ENCODE data around the gene PACSIN1. TPM values are rescaled to one million over a fixed set of nuclear protein-coding genes. Genes with fewer than 3 reads are reported as not detected.

The PACSIN1 gene
- total and polyA plus RNA-seq, 8 donors = under 0.01 to 2.2 (median 0.49) TPM; not detected in 2

DNA sequence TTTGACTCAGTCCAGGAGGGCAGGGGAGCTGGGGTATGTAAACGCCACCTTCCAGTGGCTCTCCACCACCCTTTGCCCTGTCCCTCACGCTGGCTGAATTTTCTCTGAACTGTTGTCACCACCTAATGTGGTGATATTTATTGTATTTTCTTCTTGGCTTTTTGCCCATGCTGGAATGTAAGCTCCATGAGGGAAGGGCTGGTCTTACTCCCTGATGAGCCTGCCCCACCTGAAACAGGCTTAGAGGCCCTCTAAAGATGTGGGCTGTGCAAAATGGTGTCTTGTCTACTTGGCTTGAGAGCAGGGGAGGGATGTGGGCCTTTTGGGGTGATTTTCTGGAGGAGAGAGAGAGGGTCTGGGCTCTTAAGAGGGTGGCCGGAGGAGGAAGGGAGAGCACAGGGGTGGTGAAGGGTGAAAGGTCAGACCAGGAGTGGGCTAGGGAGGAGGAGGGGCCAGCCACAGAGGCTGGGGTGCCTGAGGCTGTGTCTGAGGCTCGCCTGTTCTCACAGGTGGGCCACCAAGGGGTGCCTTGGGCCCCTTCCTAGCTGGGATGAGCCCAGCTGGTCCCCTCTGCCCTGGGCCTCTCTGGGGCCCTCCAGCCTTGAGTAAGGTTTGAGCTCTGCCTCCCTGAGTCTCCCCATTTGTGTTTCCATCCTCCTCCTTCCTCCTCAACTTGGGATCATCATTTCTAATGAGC lies 52.9 kb downstream of the PACSIN1 start:
- no peak overlapping the region for H3K27ac ChIP-seq
- no peak for TF ChIP-seq EP300 (IDR thresholded peaks at IDR 0.05)
- peaks cover 0 to 41% (median 14%) of the 10 kb centered on the region in 3 donors for H3K27me3 ChIP-seq
- H3K36me3 ChIP-seq = no peaks in the 10 kb centered on the region
- 86 to 94% (median 90%) methylated on average over 4 of the region's 4 CpGs for WGBS, 5 donors
- no peak overlapping the region for H3K4me3 ChIP-seq
- H3K4me1 ChIP-seq = peaks cover 0 to 8% (median 3%) of the 10 kb centered on the region in 4 donors
- DNase-seq = peak in 1 of 2 donors; percentile 1
- intact Hi-C loops (cut with DNase I; ENCODE audit: low total_unique reads) = no loop called here
- H3K9me3 ChIP-seq = no peaks in the 10 kb centered on the region

DNA sequence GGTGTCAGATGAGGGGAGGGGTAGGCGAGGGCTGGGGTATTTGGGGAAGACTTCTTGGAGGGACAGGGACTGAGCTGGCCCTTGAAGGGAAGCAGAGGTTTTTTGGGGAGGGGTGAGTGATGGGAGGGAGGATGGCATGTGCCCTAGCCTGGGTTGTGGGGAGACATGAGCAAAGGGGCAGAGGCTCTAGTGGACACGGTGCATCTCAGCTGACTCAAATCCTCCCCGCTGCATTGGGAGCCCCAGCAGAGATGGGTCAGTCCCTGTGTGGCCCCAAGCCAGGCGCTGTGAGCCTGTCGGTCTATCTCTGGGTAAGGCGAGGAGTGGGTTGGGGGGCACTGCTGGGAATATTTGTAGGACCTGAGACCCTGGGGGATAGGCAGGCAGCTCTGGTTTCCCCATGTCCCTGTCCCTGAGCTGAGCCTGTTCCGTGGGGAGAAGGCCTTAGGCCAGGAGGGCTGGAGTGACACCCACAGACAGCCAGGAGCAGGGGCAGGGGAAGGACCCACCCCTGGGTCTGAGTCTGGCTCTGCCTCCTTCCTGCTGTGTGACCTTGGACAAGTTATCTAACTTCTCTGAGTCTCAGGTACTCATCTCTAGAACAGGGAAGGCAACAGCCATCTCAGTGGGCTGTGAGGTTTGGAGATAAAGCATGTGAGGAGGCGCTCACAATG lies 54.2 kb downstream of the PACSIN1 start:
- intact Hi-C loops (cut with DNase I; ENCODE audit: low total_unique reads) = no loop called here
- H3K27ac ChIP-seq = no peak overlapping the region
- peaks cover 0 to 31% (median 6%) of the 10 kb centered on the region in 3 donors for H3K27me3 ChIP-seq
- no peaks in the 10 kb centered on the region for H3K9me3 ChIP-seq
- peaks cover 0 to 2% (median 0%) of the 10 kb centered on the region in 4 donors for H3K4me1 ChIP-seq
- no peak overlapping the region for H3K4me3 ChIP-seq
- no peaks in the 10 kb centered on the region for H3K36me3 ChIP-seq
- TF ChIP-seq POLR2AphosphoS5 (IDR thresholded peaks at IDR 0.05) (no peak), EP300 (IDR thresholded peaks at IDR 0.05) (no peak), POLR2A (IDR thresholded peaks at IDR 0.05) (no peak)
- TF ChIP-seq, protein P1, sequence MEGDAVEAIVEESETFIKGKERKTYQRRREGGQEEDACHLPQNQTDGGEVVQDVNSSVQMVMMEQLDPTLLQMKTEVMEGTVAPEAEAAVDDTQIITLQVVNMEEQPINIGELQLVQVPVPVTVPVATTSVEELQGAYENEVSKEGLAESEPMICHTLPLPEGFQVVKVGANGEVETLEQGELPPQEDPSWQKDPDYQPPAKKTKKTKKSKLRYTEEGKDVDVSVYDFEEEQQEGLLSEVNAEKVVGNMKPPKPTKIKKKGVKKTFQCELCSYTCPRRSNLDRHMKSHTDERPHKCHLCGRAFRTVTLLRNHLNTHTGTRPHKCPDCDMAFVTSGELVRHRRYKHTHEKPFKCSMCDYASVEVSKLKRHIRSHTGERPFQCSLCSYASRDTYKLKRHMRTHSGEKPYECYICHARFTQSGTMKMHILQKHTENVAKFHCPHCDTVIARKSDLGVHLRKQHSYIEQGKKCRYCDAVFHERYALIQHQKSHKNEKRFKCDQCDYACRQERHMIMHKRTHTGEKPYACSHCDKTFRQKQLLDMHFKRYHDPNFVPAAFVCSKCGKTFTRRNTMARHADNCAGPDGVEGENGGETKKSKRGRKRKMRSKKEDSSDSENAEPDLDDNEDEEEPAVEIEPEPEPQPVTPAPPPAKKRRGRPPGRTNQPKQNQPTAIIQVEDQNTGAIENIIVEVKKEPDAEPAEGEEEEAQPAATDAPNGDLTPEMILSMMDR (IDR thresholded peaks at IDR 0.05) = no peak
- no peak for DNase-seq
- WGBS, 5 donors = 90 to 93% (median 92%) methylated on average over 7 to 8 of the region's 8 CpGs

DNA sequence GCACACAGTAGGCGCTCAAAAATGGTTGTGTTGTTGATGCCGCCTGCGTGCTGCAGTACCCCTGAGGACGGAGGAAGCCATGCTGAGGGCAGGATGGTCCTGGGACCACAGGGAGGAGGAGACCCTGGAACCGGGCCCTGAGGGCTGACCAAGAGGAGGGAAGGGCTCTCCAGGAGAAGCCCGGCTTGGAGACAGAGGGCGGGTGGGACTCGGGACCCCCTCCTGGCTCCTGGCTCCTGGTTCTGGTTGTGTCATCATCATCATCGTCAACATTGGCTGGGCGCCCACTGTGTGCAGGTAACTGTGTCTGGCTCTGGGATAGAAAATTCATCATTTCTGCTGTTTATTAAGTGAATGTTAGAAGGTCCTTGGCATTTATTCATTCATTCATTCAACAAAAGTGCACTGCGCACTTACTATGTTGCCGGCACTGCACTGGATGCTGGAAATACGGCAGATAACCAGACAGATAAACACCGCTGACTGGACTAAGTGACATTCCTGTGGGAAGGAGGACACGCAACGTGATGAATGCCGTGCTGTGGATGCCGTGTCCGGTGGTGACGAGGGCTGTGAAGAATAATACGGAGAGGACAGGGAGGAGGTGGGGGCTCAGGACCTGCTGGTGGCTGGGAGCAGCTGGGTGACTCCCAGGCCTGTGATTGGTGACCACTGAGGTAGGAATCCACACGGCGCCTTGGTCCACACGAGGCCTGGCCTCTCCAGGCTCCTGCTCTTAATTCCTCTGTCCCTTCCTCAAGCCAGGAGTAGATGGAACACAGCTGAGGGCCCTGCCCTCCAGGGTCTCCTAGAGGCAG lies 55.0 kb downstream of the PACSIN1 start:
- no peaks in the 10 kb centered on the region for H3K9me3 ChIP-seq
- WGBS, 5 donors = 84 to 87% (median 85%) methylated on average over 23 to 24 of the region's 24 CpGs
- H3K36me3 ChIP-seq = no peaks in the 10 kb centered on the region
- no peak for DNase-seq
- peaks cover 0 to 23% (median under 1%) of the 10 kb centered on the region in 3 donors for H3K27me3 ChIP-seq
- TF ChIP-seq EP300 (IDR thresholded peaks at IDR 0.05) (no peak), POLR2AphosphoS5 (IDR thresholded peaks at IDR 0.05) (no peak), POLR2A (IDR thresholded peaks at IDR 0.05) (no peak)
- TF ChIP-seq, protein P1 (IDR thresholded peaks at IDR 0.05) = no peak
- intact Hi-C loops (cut with DNase I; ENCODE audit: low total_unique reads) = no loop called here
- no peaks in the 10 kb centered on the region for H3K4me1 ChIP-seq
- H3K27ac ChIP-seq = no peak overlapping the region
- H3K4me3 ChIP-seq = no peak overlapping the region

DNA sequence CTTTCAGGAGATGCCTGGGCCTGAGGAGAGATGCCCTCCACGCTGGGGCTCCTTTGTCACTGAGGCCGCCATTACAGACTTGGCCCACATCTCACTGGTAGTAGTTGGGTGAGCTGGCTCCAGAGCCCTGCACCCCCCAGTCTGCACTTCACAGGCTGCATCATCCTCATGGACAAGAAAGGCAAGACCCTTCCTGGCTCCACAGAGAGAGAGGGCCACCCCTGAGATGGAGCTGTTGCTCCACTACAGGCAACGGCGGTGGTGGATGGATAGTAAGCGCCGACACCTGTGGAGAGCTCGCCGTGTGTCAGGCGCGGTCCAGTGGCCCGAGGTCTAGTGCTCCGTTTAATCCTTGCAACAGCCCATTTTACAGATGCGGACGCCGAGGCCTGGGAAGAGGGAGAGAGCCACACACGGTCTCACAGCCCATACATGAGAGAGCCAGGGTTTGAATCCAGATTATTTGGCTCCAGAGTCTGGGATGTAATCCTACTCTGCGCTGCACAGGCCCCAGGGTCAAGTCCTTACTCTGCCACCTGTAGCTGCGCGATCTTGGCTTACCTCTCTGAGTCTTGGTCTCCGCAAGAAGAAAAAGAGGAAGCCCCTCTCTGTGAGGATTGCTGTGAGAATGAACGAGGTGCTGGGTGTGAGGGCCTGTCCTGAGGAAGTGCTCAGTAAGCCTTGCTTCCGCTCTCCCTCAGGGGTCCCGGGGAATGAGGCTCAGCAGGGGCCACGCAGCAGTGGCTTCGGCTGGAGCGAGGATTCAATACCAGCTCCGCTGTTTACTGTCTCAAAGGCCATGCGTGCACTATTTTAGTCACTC lies 55.8 kb downstream of the PACSIN1 start:
- H3K4me3 ChIP-seq = no peak overlapping the region
- H3K9me3 ChIP-seq = no peaks in the 10 kb centered on the region
- intact Hi-C loops (cut with DNase I; ENCODE audit: low total_unique reads) = no loop called here
- peaks cover 3 to 6% (median 4%) of the 10 kb centered on the region in 4 donors for H3K4me1 ChIP-seq
- no peak overlapping the region for H3K27ac ChIP-seq
- DNase-seq = no peak
- TF ChIP-seq EP300 (IDR thresholded peaks at IDR 0.05) = no peak
- TF ChIP-seq POLR2AphosphoS5 (IDR thresholded peaks at IDR 0.05) = no peak
- TF ChIP-seq POLR2A (IDR thresholded peaks at IDR 0.05) = no peak
- TF ChIP-seq, protein P1 (IDR thresholded peaks at IDR 0.05) = no peak
- peaks cover 0 to 15% (median 0%) of the 10 kb centered on the region in 3 donors for H3K27me3 ChIP-seq
- H3K36me3 ChIP-seq = no peaks in the 10 kb centered on the region
- 86 to 91% (median 89%) methylated on average over 24 to 28 of the region's 28 CpGs for WGBS, 5 donors

Data from stomach (tissue), 9 donors.